GM12878 (cell line): ENCODE measurements around the gene DHCR24. TPM values are rescaled to one million over a fixed set of nuclear protein-coding genes. Genes with fewer than 3 reads are reported as not detected.

Experiments
- ATAC-seq: fragments of 200-7000 bp; cut with Tn5 transposase; 3 replicates; pipeline ENCODE4 v1.9.1; 2020; ENCODE audit warnings: mild to moderate bottlenecking, moderate library complexity
- BruUV-seq: library from RNA; stranded (reverse); fragments of 400-500 nt; replicated peaks from 2 replicates; lab custom pipeline; 2021; lab: Mats Ljungman, UMichigan
- CTCF ChIA-PET: fragments of 300-600 bp; sonication (Branson Sonifier 250); formaldehyde crosslinking; extraction: SDS; loops from one replicate; lab custom pipeline; 2021; ENCODE audit warnings: inconsistent platforms; lab: Yijun Ruan, JAX
- POLR2A ChIA-PET: fragments of 350-600 bp; formaldehyde crosslinking; extraction: SDS; loops from one replicate; lab custom pipeline; 2021; ENCODE audit warnings: inconsistent platforms; lab: Charles Lee
- RAD21 ChIA-PET: fragments of 300-600 bp; sonication (Branson Sonifier 250); formaldehyde crosslinking; loops from one replicate; lab custom pipeline; 2023; ENCODE audit warnings: antibody characterized with exemption; ENCODE audit not compliant: unreplicated experiment; lab: Charles Lee
- SMC1A ChIA-PET: fragments of 300-600 bp; sonication (Branson Sonifier 250); formaldehyde crosslinking; loops from one replicate; lab custom pipeline; 2023; ENCODE audit not compliant: unreplicated experiment, uncharacterized antibody; lab: Charles Lee
- DNase-seq: peaks from one replicate; pipeline ENCODE4 v3.0.0-alpha.2; 2011; ENCODE audit warnings: low read depth, low spot score
- FAIRE-seq: peaks from 3 replicates; lab custom pipeline; 2011; peaks lifted over from hg19 to GRCh38; lab: Jason Lieb, UNC
- H2AFZ ChIP-seq: 2 replicates; pipeline ENCODE4 v1.6.0; 2011; ENCODE audit warnings: low read depth, low read length, control low read depth; ENCODE audit not compliant: control insufficient read depth
- H3K27ac ChIP-seq: 2 replicates; pipeline ENCODE4 v1.5.1; 2011; ENCODE audit warnings: control low read depth; ENCODE audit not compliant: control insufficient read depth, insufficient read depth
- H3K27me3 ChIP-seq, 2 experiments: replicated peaks in 1 of 2; 2 replicates each; pipeline versions ENCODE4 v1.6.0 to v1.6.1; 2011; ENCODE audit warnings: low read length in 1 of 2; ENCODE audit not compliant: control insufficient read depth in 2 of 2, insufficient read depth in 2 of 2
- H3K36me3 ChIP-seq, 2 experiments: 2 replicates each; pipeline ENCODE4 v1.5.1; 2011; ENCODE audit warnings: low read length in 1 of 2; ENCODE audit not compliant: control insufficient read depth in 2 of 2, insufficient read depth in 2 of 2
- H3K4me1 ChIP-seq: 2 replicates; pipeline ENCODE4 v1.6.1; 2011; ENCODE audit warnings: mild to moderate bottlenecking, low read length, moderate library complexity, mixed read lengths; ENCODE audit not compliant: control insufficient read depth, insufficient read depth
- H3K4me2 ChIP-seq: 2 replicates; pipeline ENCODE4 v1.6.0; 2011; ENCODE audit warnings: control low read depth; ENCODE audit not compliant: control insufficient read depth, insufficient read depth
- H3K4me3 ChIP-seq: fragments of 200-600 bp; sonication (generic); 2 replicates; pipeline ENCODE4 v1.5.1; 2016
- H3K79me2 ChIP-seq: 2 replicates; pipeline ENCODE4 v1.6.0; 2011; ENCODE audit warnings: low read length; ENCODE audit not compliant: control insufficient read depth, insufficient read depth
- H3K9ac ChIP-seq: 2 replicates; pipeline ENCODE4 v1.8.0; 2011; ENCODE audit warnings: low read length, control low read depth, mixed read lengths; ENCODE audit not compliant: control insufficient read depth, insufficient read depth
- H3K9me3 ChIP-seq: replicated peaks from 3 replicates; pipeline ENCODE4 v1.5.1; 2011; ENCODE audit warnings: mild to moderate bottlenecking, low read length; ENCODE audit not compliant: control insufficient read depth, insufficient read depth
- H4K20me1 ChIP-seq: 2 replicates; pipeline ENCODE4 v1.6.0; 2011; ENCODE audit not compliant: control insufficient read depth, insufficient read depth
- IKZF1 ChIP-seq: fragments of 450-650 bp; conservative IDR thresholded peaks from 2 replicates; pipeline ENCODE4 v1.6.1; 2017; ENCODE audit warnings: antibody characterized with exemption, mild to moderate bottlenecking
- JUNB ChIP-seq: IDR thresholded peaks from 2 replicates; pipeline ENCODE4 v1.6.1; 2016; ENCODE audit warnings: antibody characterized with exemption, mild to moderate bottlenecking
- NBN ChIP-seq: fragments of 450-650 bp; IDR thresholded peaks from 2 replicates; pipeline ENCODE4 v1.6.1; 2016
- RAD51 ChIP-seq: fragments of 450-650 bp; IDR thresholded peaks from 2 replicates; pipeline ENCODE4 v1.6.1; 2016; ENCODE audit warnings: moderate library complexity, mild to moderate bottlenecking, inconsistent platforms
- RBBP5 ChIP-seq: fragments of 200-600 bp; sonication (generic); conservative IDR thresholded peaks from 2 replicates; pipeline ENCODE4 v1.6.1; 2016
- WRNIP1 ChIP-seq: IDR thresholded peaks from 2 replicates; pipeline ENCODE4 v1.6.1; 2011; ENCODE audit warnings: low read depth, low read length, improper control_type of control experiment, borderline replicate concordance
- WGBS: methylation state at CpG from one replicate; pipeline ENCODE4 v1.1.6; 2016; ENCODE audit warnings: low lambda C conversion rate; ENCODE audit not compliant: insufficient replicate concordance, insufficient coverage; ENCODE audit errors: missing lambda C conversion rate; 5-methylcytosine and 5-hydroxymethylcytosine counted together
- in situ Hi-C: fragments of 300-500 bp; cut with MboI; formaldehyde crosslinking; loops from 9 replicates; pipeline ENCODE4 v1.14.3; 2018; ENCODE audit warnings: mixed read lengths
- intact Hi-C: fragments of 100-400 bp; cut with micrococcal nuclease; formaldehyde crosslinking; loops from one replicate; pipeline ENCODE4 v1.14.2; 2022; ENCODE audit not compliant: unreplicated experiment
- polyA plus RNA-seq, 11 experiments: library from polyadenylated mRNA; depleted of rRNA in 4 of 11; unstranded in 6 of 11; stranded (reverse) in 5 of 11; fragments of >200 nt; fragmentation: Nextera tagmentation in 4 of 11; fragmentation: Illumina TruSeq in 1 of 11; extraction: Ambion mirVana in 4 of 11; extraction: Trizol in 1 of 11; gene quantifications; 1 replicate in 1 of 11; 2 replicates in 10 of 11; pipeline versions ENCODE4 v1.2.1 to v1.2.3, GENCODE V29; 2011 to 2016; ENCODE audit warnings: inconsistent platforms in 2 of 11, missing spikeins in 2 of 11, low read depth in 1 of 11
- total RNA-seq, 4 experiments: library from RNA; depleted of rRNA in 3 of 4; stranded (reverse); fragments of >200 nt in 3 of 4; fragmentation: Illumina TruSeq in 1 of 4; extraction: Trizol in 1 of 4; gene quantifications; 2 replicates each; pipeline versions ENCODE4 v1.2.1 to v1.2.3, GENCODE V29; 2013 to 2021
- TF ChIP-seq, protein P1 (sequence below): fragments of 450-650 bp; IDR thresholded peaks from 2 replicates; pipeline ENCODE4 v1.6.1; 2016; ENCODE audit warnings: mild to moderate bottlenecking
- TF ChIP-seq, protein P2 (sequence below): fragments of 450-650 bp; conservative IDR thresholded peaks from 2 replicates; pipeline ENCODE4 v1.6.1; 2017; ENCODE audit warnings: mild to moderate bottlenecking, moderate library complexity

Gene DHCR24
- total and polyA plus RNA-seq, 10 of the 15 experiments (the other 5 are each of a cell fraction or from before 2014, with no cell fraction given): 23.3 to 169 (median 120) TPM

- no peaks in the 10 kb centered on the region for H3K36me3 ChIP-seq
- FAIRE-seq (no peak), ATAC-seq (no peak), DNase-seq (no peak)
- BruUV-seq: no TSS peak
- ChIA-PET CTCF (interaction anchor here (0.6 kb wide), 1 partner anchor 328 kb away, joined by 3 read pairs; no protein-coding TSS in a partner anchor), POLR2A (no interaction called here), RAD21 (no interaction called here), SMC1A (no interaction called here)
- intact Hi-C loops: no loop called here
- H3K4me3 ChIP-seq: no peak overlapping the region
- H4K20me1 ChIP-seq: no peaks in the 10 kb centered on the region
- H3K79me2 ChIP-seq: no peaks in the 10 kb centered on the region
- no peak overlapping the region for H3K9ac ChIP-seq
- no peak overlapping the region for H3K4me2 ChIP-seq
- no peaks in the 10 kb centered on the region; the same call in 2 of the 3 replicates for H3K9me3 ChIP-seq
- TF ChIP-seq WRNIP1: no peak
- no peak for TF ChIP-seq JUNB
- no peak for TF ChIP-seq IKZF1
- no peaks in the 10 kb centered on the region for H3K27me3 ChIP-seq
- H3K27ac ChIP-seq: no peak overlapping the region
- no peak overlapping the region for H2AFZ ChIP-seq
- 67% methylated on average over 4 of the region's 4 CpGs for WGBS
- H3K4me1 ChIP-seq: no peaks in the 10 kb centered on the region; the same call in 1 of the 2 replicates
- in situ Hi-C loops: no loop called here
These were observed 67.8 kb downstream of the DHCR24 start for GRCh38 chr1:54819195-54819536.

GRCh38 chr1:54818461-54819194 is 68.4 kb downstream of the DHCR24 start:
- intact Hi-C loops (no loop called here), in situ Hi-C loops (no loop called here)
- ChIA-PET SMC1A (no interaction called here), CTCF (interaction anchor here (7.6 kb wide), 1 partner anchor 18 kb away, joined by 44 read pairs; the partner anchor contains the start of gene TTC22), RAD21 (no interaction called here), POLR2A (no interaction called here)
- Histone ChIP-seq H3K4me1 (peaks cover 4% of the 10 kb centered on the region), H3K4me2 (no peak overlapping the region), H3K36me3 (no peaks in the 10 kb centered on the region), H3K9me3 (no peaks in the 10 kb centered on the region; the same call in 2 of the 3 replicates), H4K20me1 (no peaks in the 10 kb centered on the region), H3K27ac (no peak overlapping the region), H3K4me3 (no peak overlapping the region), H2AFZ (no peak overlapping the region), H3K9ac (no peak overlapping the region), H3K79me2 (no peaks in the 10 kb centered on the region), H3K27me3 (no peaks in the 10 kb centered on the region)
- TF ChIP-seq, protein P1, sequence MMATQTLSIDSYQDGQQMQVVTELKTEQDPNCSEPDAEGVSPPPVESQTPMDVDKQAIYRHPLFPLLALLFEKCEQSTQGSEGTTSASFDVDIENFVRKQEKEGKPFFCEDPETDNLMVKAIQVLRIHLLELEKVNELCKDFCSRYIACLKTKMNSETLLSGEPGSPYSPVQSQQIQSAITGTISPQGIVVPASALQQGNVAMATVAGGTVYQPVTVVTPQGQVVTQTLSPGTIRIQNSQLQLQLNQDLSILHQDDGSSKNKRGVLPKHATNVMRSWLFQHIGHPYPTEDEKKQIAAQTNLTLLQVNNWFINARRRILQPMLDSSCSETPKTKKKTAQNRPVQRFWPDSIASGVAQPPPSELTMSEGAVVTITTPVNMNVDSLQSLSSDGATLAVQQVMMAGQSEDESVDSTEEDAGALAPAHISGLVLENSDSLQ: 0 out of 2 replicates have a peak, but pooled peaks have one; percentile 18
- TF ChIP-seq RAD51 (no peak), RBBP5 (no peak), NBN (no peak)
- TF ChIP-seq, protein P2, sequence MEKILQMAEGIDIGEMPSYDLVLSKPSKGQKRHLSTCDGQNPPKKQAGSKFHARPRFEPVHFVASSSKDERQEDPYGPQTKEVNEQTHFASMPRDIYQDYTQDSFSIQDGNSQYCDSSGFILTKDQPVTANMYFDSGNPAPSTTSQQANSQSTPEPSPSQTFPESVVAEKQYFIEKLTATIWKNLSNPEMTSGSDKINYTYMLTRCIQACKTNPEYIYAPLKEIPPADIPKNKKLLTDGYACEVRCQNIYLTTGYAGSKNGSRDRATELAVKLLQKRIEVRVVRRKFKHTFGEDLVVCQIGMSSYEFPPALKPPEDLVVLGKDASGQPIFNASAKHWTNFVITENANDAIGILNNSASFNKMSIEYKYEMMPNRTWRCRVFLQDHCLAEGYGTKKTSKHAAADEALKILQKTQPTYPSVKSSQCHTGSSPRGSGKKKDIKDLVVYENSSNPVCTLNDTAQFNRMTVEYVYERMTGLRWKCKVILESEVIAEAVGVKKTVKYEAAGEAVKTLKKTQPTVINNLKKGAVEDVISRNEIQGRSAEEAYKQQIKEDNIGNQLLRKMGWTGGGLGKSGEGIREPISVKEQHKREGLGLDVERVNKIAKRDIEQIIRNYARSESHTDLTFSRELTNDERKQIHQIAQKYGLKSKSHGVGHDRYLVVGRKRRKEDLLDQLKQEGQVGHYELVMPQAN: no peak
- no peak for DNase-seq
- FAIRE-seq: no peak
- no peak for ATAC-seq
- 37% methylated on average over 5 of the region's 5 CpGs for WGBS
- BruUV-seq: no TSS peak
